Mammary epithelial cell (primary cell): Measurements from ENCODE around the gene TBC1D14.

ENCODE experiments used
- CTCF ChIP-seq, 2 donors: IDR thresholded peaks in 1 of 2; conservative IDR thresholded peaks in 1 of 2; 2 replicates each; pipeline ENCODE4 v1.5.1; 2011 to 2012; ENCODE audit warnings: inconsistent platforms in 2 of 2, low read length in 2 of 2, mild to moderate bottlenecking in 2 of 2, control low read depth in 1 of 2, low read depth in 1 of 2; ENCODE audit not compliant: insufficient read depth in 1 of 2; ENCODE audit errors: extremely low read depth in 1 of 2
- EZH2 ChIP-seq: IDR thresholded peaks from 2 replicates; pipeline ENCODE4 v1.6.1; 2012; ENCODE audit warnings: low read length, inconsistent platforms, borderline replicate concordance

GRCh38 chr4:6898763-6899162 is 10.9 kb upstream of the TBC1D14 start:
- TF ChIP-seq CTCF (conservative IDR thresholded peaks at IDR 0.05 in 1 of 2, IDR thresholded peaks at IDR 0.05 in 1 of 2; ENCODE audit: extremely low read depth in 1 of 2, insufficient read depth in 1 of 2, low read depth in 1 of 2, low read length in 2 of 2) (no peak), EZH2 (no peak)
